GM12878 (cell line): Measurements from ENCODE around the gene YPEL2. TPM values are rescaled to one million over a fixed set of nuclear protein-coding genes. Genes with fewer than 3 reads are reported as not detected.

Experiments used
- ESRRA ChIP-seq: IDR thresholded peaks from 2 replicates; pipeline ENCODE4 v1.6.1; 2012; ENCODE audit warnings: mild to moderate bottlenecking, low read length, improper control_type of control experiment
- polyA plus RNA-seq, 11 experiments: library from polyadenylated mRNA; depleted of rRNA in 4 of 11; unstranded in 6 of 11; stranded (reverse) in 5 of 11; fragments of >200 nt; fragmentation: Nextera tagmentation in 4 of 11; fragmentation: Illumina TruSeq in 1 of 11; extraction: Ambion mirVana in 4 of 11; extraction: Trizol in 1 of 11; gene quantifications; 1 replicate in 1 of 11; 2 replicates in 10 of 11; pipeline versions ENCODE4 v1.2.1 to v1.2.3, GENCODE V29; 2011 to 2016; ENCODE audit warnings: inconsistent platforms in 2 of 11, missing spikeins in 2 of 11, low read depth in 1 of 11
- total RNA-seq, 4 experiments: library from RNA; depleted of rRNA in 3 of 4; stranded (reverse); fragments of >200 nt in 3 of 4; fragmentation: Illumina TruSeq in 1 of 4; extraction: Trizol in 1 of 4; gene quantifications; 2 replicates each; pipeline versions ENCODE4 v1.2.1 to v1.2.3, GENCODE V29; 2013 to 2021
- TF ChIP-seq, protein P1 (sequence below): fragments of 450-650 bp; IDR thresholded peaks from 2 replicates; pipeline ENCODE4 v1.6.1; 2016; ENCODE audit warnings: mild to moderate bottlenecking, moderate library complexity, borderline replicate concordance
- TF ChIP-seq, protein P2 (sequence below): fragments of 450-650 bp; IDR thresholded peaks from 2 replicates; pipeline ENCODE4 v1.6.1; 2017; ENCODE audit warnings: mild to moderate bottlenecking, moderate library complexity
- TF ChIP-seq, protein P3 (sequence below): fragments of 450-650 bp; IDR thresholded peaks from 2 replicates; pipeline ENCODE4 v1.6.1; 2017; ENCODE audit warnings: antibody characterized with exemption, mild to moderate bottlenecking, moderate library complexity

The YPEL2 gene
- total and polyA plus RNA-seq, 10 of the 15 experiments (the other 5 are each of a cell fraction or from before 2014, with no cell fraction given), result 0.11 to 8.1 (median 0.48) TPM

DNA sequence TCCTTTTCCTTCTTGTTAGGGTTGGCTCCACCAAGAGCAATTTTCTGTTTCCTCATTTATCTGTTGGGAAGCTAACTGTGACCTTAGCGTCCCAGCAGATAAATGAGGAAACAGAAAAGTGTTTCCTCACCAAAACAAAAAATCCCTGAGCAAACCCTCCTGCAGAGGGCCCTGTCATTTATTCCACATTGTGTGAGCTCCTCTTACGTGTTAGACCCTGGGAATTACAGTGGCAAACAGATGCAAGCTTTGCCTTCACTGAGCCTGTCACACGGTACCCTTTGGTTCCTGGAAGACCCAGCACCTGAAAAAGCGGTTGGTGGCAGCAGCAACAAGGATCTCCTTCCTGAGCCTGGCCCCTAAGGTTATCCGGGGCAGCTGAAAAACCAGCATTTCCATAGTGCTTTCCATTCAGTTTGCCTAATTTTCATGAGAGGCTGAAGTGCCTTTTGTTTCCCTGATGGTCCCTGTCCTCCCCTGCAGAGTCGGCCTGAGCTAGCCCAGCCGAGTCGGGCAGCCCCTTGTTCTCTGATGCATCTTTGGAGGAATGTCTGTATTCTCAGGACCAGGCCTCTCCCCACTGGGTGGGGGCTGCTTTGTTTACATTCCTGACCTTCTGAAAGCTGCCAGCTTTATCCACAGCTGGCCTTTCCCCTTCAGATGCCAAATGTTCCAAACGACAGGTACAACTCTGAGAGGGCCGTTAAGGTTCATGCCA, 34.7 kb downstream of the YPEL2 start (continued):
- TF ChIP-seq, protein P1, sequence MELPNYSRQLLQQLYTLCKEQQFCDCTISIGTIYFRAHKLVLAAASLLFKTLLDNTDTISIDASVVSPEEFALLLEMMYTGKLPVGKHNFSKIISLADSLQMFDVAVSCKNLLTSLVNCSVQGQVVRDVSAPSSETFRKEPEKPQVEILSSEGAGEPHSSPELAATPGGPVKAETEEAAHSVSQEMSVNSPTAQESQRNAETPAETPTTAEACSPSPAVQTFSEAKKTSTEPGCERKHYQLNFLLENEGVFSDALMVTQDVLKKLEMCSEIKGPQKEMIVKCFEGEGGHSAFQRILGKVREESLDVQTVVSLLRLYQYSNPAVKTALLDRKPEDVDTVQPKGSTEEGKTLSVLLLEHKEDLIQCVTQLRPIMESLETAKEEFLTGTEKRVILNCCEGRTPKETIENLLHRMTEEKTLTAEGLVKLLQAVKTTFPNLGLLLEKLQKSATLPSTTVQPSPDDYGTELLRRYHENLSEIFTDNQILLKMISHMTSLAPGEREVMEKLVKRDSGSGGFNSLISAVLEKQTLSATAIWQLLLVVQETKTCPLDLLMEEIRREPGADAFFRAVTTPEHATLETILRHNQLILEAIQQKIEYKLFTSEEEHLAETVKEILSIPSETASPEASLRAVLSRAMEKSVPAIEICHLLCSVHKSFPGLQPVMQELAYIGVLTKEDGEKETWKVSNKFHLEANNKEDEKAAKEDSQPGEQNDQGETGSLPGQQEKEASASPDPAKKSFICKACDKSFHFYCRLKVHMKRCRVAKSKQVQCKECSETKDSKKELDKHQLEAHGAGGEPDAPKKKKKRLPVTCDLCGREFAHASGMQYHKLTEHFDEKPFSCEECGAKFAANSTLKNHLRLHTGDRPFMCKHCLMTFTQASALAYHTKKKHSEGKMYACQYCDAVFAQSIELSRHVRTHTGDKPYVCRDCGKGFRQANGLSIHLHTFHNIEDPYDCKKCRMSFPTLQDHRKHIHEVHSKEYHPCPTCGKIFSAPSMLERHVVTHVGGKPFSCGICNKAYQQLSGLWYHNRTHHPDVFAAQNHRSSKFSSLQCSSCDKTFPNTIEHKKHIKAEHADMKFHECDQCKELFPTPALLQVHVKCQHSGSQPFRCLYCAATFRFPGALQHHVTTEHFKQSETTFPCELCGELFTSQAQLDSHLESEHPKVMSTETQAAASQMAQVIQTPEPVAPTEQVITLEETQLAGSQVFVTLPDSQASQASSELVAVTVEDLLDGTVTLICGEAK, result no peak
- TF ChIP-seq, protein P2, sequence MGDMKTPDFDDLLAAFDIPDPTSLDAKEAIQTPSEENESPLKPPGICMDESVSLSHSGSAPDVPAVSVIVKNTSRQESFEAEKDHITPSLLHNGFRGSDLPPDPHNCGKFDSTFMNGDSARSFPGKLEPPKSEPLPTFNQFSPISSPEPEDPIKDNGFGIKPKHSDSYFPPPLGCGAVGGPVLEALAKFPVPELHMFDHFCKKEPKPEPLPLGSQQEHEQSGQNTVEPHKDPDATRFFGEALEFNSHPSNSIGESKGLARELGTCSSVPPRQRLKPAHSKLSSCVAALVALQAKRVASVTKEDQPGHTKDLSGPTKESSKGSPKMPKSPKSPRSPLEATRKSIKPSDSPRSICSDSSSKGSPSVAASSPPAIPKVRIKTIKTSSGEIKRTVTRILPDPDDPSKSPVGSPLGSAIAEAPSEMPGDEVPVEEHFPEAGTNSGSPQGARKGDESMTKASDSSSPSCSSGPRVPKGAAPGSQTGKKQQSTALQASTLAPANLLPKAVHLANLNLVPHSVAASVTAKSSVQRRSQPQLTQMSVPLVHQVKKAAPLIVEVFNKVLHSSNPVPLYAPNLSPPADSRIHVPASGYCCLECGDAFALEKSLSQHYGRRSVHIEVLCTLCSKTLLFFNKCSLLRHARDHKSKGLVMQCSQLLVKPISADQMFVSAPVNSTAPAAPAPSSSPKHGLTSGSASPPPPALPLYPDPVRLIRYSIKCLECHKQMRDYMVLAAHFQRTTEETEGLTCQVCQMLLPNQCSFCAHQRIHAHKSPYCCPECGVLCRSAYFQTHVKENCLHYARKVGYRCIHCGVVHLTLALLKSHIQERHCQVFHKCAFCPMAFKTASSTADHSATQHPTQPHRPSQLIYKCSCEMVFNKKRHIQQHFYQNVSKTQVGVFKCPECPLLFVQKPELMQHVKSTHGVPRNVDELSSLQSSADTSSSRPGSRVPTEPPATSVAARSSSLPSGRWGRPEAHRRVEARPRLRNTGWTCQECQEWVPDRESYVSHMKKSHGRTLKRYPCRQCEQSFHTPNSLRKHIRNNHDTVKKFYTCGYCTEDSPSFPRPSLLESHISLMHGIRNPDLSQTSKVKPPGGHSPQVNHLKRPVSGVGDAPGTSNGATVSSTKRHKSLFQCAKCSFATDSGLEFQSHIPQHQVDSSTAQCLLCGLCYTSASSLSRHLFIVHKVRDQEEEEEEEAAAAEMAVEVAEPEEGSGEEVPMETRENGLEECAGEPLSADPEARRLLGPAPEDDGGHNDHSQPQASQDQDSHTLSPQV, result no peak
- TF ChIP-seq, protein P3, sequence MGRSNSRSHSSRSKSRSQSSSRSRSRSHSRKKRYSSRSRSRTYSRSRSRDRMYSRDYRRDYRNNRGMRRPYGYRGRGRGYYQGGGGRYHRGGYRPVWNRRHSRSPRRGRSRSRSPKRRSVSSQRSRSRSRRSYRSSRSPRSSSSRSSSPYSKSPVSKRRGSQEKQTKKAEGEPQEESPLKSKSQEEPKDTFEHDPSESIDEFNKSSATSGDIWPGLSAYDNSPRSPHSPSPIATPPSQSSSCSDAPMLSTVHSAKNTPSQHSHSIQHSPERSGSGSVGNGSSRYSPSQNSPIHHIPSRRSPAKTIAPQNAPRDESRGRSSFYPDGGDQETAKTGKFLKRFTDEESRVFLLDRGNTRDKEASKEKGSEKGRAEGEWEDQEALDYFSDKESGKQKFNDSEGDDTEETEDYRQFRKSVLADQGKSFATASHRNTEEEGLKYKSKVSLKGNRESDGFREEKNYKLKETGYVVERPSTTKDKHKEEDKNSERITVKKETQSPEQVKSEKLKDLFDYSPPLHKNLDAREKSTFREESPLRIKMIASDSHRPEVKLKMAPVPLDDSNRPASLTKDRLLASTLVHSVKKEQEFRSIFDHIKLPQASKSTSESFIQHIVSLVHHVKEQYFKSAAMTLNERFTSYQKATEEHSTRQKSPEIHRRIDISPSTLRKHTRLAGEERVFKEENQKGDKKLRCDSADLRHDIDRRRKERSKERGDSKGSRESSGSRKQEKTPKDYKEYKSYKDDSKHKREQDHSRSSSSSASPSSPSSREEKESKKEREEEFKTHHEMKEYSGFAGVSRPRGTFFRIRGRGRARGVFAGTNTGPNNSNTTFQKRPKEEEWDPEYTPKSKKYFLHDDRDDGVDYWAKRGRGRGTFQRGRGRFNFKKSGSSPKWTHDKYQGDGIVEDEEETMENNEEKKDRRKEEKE, result no peak
- no peak for TF ChIP-seq ESRRA
